ENCODE data around the gene GYPB.
A peak's percentile ranks its signal among the peaks of the same experiment; 100 is the strongest.
"Not testable (repeated sequence)": the region's sequence is repeated elsewhere in the genome, so short reads cannot be mapped to it uniquely, and the experiment has no call there.

The GYPB gene

GRCh38 chr4:144008602-144009001 lies 10.6 kb downstream of the GYPB start:
- DNase-seq: not testable (repeated sequence)

- not testable (repeated sequence) for DNase-seq
Measured at GRCh38 chr4:144007960-144008359, 11.2 kb downstream of the GYPB start.

- not testable (repeated sequence) for DNase-seq
Measured at GRCh38 chr4:144006200-144006803, 12.9 kb downstream of the GYPB start.

GRCh38 chr4:144005558-144005953 lies 13.6 kb downstream of the GYPB start:
- DNase-seq: not testable (repeated sequence)

GRCh38 chr4:144004868-144005557 lies 14.2 kb downstream of the GYPB start:
- not testable (repeated sequence) for DNase-seq

DNA sequence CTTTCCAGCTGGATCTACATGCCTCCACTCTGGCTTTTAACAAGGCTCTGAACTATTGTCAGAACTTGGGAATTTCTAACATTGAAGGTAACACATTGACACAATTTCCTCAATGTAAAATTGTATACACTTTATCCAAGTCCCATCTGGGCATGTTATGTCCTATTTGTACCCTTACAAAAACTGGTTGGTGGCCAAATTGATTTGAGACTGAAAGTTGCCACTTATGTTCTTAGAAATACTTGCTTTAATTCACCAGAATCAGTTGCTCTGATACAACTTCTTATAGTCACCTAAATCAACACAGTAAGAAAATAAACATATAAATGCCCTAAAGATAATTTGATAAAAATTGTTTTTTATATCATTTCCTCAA lies 15.3 kb downstream of the GYPB start:
- not testable (repeated sequence) for DNase-seq

DNA sequence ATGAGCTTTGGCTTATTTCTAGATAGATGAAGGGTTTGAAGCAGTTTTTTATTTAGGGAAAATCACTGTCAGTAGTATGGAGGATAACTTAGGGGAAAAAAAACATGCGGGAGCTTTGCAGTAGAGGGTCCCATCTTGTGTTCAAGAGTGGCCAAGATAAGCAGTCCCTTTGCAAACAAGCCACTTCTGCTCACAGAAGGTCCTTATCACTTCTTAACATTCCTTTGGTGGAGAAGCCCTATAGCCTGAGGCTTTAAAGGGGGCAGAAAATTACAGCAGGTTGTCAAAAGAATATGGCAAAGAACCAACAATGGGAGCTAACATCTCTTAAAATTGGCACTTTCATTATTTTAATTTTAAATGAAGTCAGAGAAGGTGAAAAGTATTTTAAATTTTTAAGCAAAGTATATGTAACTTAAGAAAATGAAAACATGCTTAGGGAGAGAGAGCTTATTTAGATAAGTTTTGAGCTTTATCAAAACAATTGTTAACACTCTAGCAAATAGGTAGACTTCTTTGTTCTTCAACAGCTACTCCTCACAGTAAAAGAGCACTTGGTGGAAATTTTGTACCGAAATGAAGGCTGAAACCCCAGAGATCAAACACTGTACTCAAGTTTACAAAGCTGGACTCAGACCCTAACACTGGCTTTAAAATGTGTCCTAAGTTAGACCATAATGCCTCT lies 15.8 kb downstream of the GYPB start:
- DNase-seq: not testable (repeated sequence)

DNA sequence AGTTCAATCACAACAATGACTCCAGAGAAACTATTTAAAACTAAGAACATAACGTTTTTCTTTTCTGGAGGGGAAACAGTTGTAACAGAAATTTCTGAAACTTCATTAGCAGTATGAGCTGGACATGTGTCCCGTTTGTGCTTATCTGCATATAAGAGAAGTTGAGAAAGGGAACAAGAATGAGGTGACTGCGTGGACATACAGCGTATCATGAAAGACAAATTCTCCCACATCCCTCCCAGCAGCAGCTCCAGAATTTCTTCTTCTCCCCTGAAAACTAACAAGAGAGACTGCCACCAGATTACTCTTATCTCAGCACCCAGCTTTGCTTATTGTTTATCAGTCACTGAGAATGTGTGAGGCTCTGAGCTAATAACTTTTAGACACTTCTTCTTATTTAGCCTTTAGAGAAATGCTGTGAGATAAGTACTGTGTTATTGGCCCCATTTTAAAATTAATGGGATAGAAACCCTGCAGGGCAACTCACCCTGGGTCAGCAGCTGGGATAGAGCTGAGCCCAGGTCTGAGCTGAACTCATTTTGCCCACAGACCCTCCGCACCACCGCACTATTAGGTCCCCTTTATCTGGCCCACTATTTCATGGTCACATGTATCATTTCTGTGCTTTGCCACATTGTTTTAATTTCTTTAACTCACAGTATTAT lies 18.7 kb downstream of the GYPB start:
- DNase-seq: not testable (repeated sequence)

DNA sequence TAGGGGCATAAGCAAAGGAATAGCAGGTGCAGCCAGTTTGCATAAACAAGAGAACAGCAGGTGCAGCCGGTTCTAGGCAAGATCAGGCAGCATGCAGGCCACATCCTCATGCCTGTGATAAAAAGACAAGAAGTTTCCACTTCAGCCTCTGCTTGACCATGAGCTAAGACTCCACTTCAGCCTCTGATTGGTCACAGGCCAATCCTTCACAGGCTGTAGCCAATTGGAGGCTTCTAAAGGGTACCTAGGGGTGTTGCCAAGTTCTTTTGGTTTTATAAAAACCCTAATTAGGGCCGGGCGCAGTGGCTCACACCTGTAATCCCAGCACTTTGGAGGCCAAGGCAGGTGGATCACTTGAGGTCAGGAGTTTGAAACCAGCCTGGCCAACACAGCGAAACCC lies 23.0 kb downstream of the GYPB start:
- DNase-seq: not testable (repeated sequence)

GRCh38 chr4:143991761-143992160 lies 27.4 kb downstream of the GYPB start:
- not testable (repeated sequence) for DNase-seq

- peak; percentile 5 for DNase-seq
Measured at GRCh38 chr4:143990717-143991116, 28.5 kb downstream of the GYPB start.

- no peak for DNase-seq
Measured at GRCh38 chr4:143986180-143986579, 33.0 kb downstream of the GYPB start.

- DNase-seq: not testable (repeated sequence)
Measured at GRCh38 chr4:143980776-143981175, 38.4 kb downstream of the GYPB start.

- DNase-seq: not testable (repeated sequence)
Measured at GRCh38 chr4:143975527-143975926, 43.7 kb downstream of the GYPB start.

GRCh38 chr4:143974021-143974420 lies 45.2 kb downstream of the GYPB start:
- DNase-seq: not testable (repeated sequence)

GRCh38 chr4:143961075-143961474 lies 58.1 kb downstream of the GYPB start:
- DNase-seq: no peak

GRCh38 chr4:143955306-143955705 lies 63.9 kb downstream of the GYPB start:
- DNase-seq: not testable (repeated sequence)

DNA sequence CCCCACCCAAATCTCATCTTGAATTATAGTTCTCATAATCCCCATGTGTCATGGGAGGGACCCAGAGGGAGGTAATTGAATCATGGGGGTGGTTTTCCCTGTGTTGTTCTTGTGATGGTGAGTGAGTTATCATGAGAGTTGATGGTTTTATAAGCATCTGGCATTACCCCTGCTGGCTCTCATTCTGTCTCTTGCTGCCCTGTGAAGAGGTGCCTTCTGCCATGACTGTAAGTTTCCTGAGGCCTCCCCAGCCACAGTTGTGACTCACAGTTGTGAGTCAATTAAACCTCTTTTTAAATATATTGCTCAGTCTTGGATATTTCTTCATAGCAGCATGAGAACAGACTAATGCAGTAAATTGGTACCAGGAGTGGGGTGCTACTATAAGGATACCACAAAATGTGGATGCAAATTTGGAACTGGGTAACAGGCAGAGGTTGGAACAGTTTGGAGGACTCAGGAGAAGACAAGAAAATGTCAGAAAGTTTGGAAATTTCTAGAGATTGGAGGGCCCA lies 67.7 kb downstream of the GYPB start:
- DNase-seq: not testable (repeated sequence)

- not testable (repeated sequence) for DNase-seq
Measured at GRCh38 chr4:143950967-143951366, 68.2 kb downstream of the GYPB start.

- DNase-seq: not testable (repeated sequence)
Measured at GRCh38 chr4:143950185-143950584, 69.0 kb downstream of the GYPB start.

DNA sequence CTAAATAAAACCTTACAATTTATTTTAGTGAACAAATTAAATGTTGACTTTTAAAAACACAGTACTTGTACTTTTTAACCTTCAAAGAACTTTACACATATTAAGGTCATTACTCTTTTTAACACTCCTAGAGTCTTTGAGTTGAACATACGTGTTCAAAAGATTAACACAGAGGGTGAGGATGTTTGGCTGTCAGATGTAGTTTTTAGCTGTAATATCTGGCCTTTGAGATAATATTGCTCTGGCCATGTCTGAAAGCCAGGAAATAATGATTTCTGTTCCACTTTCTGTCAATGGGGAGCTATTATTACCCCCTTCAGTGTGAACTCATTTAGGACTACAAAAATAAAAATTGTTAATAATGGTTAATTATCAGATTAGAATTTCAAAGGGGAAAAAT lies 71.7 kb downstream of the GYPB start:
- not testable (repeated sequence) for DNase-seq

Measured in stimulated activated CD4-positive, alpha-beta T cell treated with anti-CD3 and anti-CD28 coated beads, Interleukin-15, amount 100 ng/mL, for 24 hours (primary cell).